Fibroblast of villous mesenchyme (primary cell): ENCODE data around the gene NSUN2. TPM values are rescaled to one million over a fixed set of nuclear protein-coding genes. Genes with fewer than 3 reads are reported as not detected.

Experiments used
- DNase-seq: peaks from one replicate; pipeline ENCODE4 v3.0.0-alpha.2; 2010; ENCODE audit warnings: low read depth
- H3K4me3 ChIP-seq: 2 replicates; pipeline ENCODE4 v1.5.1; 2011; ENCODE audit warnings: low read depth, mild to moderate bottlenecking, low read length
- total RNA-seq: library from RNA; depleted of rRNA; stranded (reverse); fragments of >200 nt; gene quantifications from 2 replicates; pipeline ENCODE4 v1.2.3, GENCODE V29; 2012
- TF ChIP-seq, protein P1 (sequence below): IDR thresholded peaks from 2 replicates; pipeline ENCODE4 v1.5.1; 2012; ENCODE audit warnings: low read depth, mild to moderate bottlenecking, low read length; ENCODE audit not compliant: insufficient read depth

NSUN2 gene
- total RNA-seq, 1 donor: 46.2 TPM

DNA sequence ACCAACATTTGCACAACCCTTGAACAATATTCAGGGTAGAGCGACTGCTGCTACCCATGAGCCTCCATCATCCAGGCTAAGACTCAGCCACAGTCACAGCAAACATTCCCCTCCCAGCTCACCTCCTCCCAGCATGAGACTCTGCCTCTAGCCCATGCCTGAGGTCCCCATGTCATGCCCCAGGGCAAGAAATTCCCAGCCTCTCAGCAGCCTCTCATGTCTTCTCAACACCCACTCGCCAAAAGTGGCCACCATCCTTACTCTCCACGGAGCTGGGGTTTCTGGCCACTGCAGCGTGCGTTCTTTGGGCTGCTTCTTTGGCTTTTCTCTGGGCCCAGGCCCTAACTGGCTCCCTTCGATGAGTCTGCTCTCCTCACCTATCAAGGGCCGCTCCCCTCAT, 82.2 kb downstream of the NSUN2 start:
- H3K4me3 ChIP-seq: no peak overlapping the region
- TF ChIP-seq, protein P1, sequence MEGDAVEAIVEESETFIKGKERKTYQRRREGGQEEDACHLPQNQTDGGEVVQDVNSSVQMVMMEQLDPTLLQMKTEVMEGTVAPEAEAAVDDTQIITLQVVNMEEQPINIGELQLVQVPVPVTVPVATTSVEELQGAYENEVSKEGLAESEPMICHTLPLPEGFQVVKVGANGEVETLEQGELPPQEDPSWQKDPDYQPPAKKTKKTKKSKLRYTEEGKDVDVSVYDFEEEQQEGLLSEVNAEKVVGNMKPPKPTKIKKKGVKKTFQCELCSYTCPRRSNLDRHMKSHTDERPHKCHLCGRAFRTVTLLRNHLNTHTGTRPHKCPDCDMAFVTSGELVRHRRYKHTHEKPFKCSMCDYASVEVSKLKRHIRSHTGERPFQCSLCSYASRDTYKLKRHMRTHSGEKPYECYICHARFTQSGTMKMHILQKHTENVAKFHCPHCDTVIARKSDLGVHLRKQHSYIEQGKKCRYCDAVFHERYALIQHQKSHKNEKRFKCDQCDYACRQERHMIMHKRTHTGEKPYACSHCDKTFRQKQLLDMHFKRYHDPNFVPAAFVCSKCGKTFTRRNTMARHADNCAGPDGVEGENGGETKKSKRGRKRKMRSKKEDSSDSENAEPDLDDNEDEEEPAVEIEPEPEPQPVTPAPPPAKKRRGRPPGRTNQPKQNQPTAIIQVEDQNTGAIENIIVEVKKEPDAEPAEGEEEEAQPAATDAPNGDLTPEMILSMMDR: no peak
- no peak for DNase-seq

Other genes with a start within 250 kb of the NSUN2 start
- gene UBE2QL1, start 184.2 kb downstream of the NSUN2 start, total RNA-seq: not detected in 2 replicates
- gene SRD5A1, start 396 bp upstream of the NSUN2 start, total RNA-seq: 7.1 and 7.3 TPM in 2 replicates
- 20.0 and 23.3 TPM in 2 replicates for gene TENT4A, start 80.4 kb upstream of the NSUN2 start, total RNA-seq